Panc1 (cell line): ENCODE results near the gene TMA7B.

Experiments used
- POLR2AphosphoS5 ChIP-seq: IDR thresholded peaks from 2 replicates; pipeline ENCODE4 v1.6.1; 2012; ENCODE audit warnings: mild to moderate bottlenecking, low read depth, low read length, moderate library complexity
- TF ChIP-seq, protein P1 (sequence below): fragments of 450-650 bp; IDR thresholded peaks from 2 replicates; pipeline ENCODE4 v1.5.1; 2017; ENCODE audit warnings: mild to moderate bottlenecking

DNA sequence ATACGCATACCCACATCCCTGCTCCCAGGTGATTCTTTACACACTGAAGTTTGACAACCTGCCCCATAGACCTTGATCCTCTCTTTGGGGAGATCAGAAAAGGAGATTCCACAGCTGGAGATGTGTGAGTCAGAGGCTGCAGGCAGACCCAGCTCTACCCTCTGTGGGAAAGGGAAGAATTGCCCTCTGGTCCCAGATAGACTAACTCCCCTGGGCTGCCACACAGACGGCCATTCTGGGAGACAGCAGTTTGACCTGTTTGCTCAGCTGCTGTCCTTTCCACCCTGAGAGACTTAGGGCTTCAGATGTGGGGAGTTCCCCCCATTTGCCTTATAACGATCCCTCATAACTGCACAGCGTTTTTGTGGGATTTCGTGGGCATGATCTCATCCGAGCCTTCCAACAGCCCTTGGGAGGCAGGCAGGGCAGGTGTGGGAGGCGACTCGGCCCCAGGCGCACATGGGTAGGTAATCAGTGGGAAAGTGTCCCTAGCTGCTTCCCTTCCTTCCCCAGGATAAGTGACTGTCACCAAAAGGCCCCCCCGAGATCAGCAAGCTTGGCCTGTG is 48.6 kb downstream of the TMA7B start:
- TF ChIP-seq POLR2AphosphoS5: no peak
- TF ChIP-seq, protein P1, sequence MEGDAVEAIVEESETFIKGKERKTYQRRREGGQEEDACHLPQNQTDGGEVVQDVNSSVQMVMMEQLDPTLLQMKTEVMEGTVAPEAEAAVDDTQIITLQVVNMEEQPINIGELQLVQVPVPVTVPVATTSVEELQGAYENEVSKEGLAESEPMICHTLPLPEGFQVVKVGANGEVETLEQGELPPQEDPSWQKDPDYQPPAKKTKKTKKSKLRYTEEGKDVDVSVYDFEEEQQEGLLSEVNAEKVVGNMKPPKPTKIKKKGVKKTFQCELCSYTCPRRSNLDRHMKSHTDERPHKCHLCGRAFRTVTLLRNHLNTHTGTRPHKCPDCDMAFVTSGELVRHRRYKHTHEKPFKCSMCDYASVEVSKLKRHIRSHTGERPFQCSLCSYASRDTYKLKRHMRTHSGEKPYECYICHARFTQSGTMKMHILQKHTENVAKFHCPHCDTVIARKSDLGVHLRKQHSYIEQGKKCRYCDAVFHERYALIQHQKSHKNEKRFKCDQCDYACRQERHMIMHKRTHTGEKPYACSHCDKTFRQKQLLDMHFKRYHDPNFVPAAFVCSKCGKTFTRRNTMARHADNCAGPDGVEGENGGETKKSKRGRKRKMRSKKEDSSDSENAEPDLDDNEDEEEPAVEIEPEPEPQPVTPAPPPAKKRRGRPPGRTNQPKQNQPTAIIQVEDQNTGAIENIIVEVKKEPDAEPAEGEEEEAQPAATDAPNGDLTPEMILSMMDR: no peak
